GM12864 (cell line): ENCODE results near the gene ST7.
"Not testable (repeated sequence)": the region's sequence is repeated elsewhere in the genome, so short reads cannot be mapped to it uniquely, and the experiment has no call there.

Experiments used
- DNase-seq: peaks from one replicate; pipeline ENCODE4 v3.0.0-alpha.2; 2011; ENCODE audit warnings: low read depth
- H3K4me3 ChIP-seq: 2 replicates; pipeline ENCODE4 v1.5.1; 2011; ENCODE audit warnings: mild to moderate bottlenecking, low read depth, low read length, control low read depth
- TF ChIP-seq, protein P1 (sequence below): IDR thresholded peaks from 2 replicates; pipeline ENCODE4 v1.5.1; 2011; ENCODE audit warnings: low read depth, mild to moderate bottlenecking, moderate library complexity, low read length, control low read depth, inconsistent platforms; ENCODE audit errors: missing control alignments

The ST7 gene

DNA sequence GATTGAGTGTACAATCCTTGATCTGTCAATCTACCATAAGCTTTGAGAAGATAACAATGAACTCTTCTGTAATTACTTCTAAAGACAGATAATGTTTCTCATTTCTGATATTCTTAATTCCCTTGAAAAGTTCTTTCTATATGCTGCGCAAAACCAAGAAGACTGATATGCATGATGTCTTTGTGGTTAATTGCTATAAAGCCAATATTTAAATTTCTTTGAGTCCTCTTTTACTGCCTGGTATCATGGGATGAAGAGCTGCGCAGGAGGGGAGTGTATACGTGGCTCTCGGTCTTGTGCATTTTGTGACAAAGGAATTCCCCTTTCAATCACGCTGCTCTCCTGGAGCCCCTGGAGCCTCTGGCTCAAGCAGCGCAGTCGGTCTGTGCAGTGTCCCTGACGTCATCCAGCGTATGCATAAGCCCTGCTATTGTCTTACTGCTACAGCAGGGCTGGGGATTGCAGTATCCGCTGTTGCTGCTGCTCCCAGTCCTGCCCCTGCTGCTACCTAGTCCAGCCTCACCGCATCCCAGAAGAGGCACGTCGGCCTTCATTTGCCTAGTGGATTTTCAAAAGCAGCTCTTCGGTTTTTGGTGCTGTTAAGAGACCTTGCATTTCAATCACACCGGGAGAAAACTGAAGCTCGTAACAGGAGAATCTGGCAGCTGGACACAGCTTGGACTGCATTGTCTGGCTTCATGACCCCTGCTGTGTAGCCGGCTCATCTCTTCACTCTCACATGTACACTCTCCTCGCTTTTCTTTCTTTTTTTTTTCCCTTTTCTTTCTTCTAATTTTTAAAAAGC, 66.7 kb downstream of the ST7 start:
- TF ChIP-seq, protein P1, sequence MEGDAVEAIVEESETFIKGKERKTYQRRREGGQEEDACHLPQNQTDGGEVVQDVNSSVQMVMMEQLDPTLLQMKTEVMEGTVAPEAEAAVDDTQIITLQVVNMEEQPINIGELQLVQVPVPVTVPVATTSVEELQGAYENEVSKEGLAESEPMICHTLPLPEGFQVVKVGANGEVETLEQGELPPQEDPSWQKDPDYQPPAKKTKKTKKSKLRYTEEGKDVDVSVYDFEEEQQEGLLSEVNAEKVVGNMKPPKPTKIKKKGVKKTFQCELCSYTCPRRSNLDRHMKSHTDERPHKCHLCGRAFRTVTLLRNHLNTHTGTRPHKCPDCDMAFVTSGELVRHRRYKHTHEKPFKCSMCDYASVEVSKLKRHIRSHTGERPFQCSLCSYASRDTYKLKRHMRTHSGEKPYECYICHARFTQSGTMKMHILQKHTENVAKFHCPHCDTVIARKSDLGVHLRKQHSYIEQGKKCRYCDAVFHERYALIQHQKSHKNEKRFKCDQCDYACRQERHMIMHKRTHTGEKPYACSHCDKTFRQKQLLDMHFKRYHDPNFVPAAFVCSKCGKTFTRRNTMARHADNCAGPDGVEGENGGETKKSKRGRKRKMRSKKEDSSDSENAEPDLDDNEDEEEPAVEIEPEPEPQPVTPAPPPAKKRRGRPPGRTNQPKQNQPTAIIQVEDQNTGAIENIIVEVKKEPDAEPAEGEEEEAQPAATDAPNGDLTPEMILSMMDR = no peak
- H3K4me3 ChIP-seq = no peak overlapping the region
- no peak for DNase-seq

DNA sequence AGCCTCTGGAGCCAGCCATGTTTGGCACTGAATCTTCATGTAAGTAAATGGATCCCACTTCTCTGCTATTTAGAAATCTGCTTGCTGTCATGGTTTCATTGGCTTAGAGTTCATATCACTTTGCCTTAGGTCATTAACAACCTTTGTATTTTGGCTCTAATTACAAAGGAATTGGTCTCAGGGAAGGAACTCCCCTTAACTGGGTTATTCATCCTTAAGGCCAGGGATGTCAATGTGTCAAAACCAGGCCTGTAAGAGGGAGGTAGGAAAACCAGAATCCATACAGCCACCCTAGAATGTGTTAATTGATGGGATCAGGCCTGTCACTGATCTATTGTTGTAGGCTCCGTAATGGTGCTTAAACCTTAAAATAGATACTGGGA, 67.3 kb downstream of the ST7 start:
- no peak for DNase-seq
- H3K4me3 ChIP-seq = no peak overlapping the region
- TF ChIP-seq, protein P1 = no peak

DNA sequence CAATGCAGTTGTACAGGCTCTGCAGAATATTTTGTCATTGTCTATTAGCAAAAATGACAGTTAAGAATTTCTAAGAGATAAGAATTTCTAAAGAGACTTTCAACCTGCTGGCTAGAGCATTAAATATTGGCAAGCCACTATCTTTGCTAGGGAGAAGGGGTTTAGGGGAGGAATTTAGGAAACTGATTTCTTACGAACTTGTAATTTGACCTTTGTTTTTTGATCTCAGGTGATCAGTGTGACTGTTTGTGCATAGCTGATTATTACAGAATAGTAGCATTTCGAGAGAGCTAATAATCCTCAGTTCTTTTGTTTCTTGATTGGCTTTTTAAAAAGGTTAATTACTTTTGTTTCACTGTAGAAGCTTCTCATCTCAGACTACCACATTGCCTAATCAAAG, 68.1 kb downstream of the ST7 start:
- TF ChIP-seq, protein P1 = no peak
- DNase-seq = no peak
- no peak overlapping the region for H3K4me3 ChIP-seq

DNA sequence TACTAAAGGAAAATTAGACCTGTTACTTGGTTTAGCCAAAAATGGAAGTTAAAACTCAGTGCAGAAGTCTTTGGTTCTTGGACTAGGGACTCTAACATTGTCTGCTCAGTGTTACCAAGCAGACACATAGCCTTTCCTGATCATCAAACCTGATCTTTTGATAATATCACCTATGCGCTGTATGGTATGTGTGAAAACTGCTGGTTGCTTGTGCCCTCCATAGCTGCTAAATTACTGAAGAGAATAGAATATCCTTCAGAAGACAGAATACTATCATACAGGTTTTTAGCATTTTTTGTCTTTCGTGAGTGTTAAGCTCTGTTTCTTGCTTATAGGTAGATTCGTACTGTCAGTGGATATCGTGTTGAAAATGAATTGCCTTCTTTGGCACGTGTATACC, 68.7 kb downstream of the ST7 start:
- no peak overlapping the region for H3K4me3 ChIP-seq
- no peak for DNase-seq
- TF ChIP-seq, protein P1 = no peak

DNA sequence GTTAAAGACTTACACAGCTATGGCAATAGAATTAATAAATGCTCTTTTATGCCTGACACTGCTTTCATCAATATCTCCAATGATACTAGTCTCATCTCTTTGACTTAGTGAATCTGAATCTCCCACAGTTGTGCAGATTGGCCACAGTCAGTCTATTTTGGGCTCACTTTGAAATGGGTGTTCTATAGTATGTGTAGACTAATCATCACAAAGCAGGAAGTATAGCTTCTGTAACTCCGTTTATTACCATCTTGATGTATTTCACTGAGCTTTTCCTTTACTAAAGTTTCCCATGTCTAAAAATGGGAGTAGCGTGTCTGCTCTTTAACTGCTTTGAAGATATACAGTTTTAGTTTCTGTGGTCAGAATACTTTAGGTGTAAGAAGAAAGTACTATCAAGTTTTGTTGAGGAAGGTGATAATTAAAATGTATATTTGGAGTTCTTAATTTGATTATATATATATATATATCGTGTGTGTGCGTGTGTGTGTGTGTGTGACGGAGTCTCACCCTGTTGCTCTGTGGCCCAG, 70.1 kb downstream of the ST7 start:
- TF ChIP-seq, protein P1 = no peak
- DNase-seq = no peak
- H3K4me3 ChIP-seq = no peak overlapping the region

DNA sequence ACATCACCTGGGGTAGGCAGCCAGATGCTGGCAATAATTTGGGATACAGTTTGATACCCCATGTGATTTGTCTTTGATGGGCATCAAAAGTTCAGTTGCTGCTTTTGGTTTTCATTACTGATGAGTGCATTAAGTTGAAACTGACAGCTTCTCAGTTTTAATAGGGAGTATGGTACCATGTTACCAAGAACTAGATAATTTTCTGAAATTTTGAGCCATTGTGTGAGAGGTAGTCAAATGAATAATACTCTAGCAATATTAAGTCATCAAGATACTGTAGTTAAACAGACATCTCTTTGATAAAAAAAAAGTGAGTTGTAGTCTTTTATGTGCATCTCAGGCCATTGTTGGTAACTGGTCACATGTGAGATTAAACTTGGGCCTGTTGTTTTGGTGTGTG, 71.5 kb downstream of the ST7 start:
- DNase-seq = no peak
- TF ChIP-seq, protein P1 = no peak
- H3K4me3 ChIP-seq = no peak overlapping the region

DNA sequence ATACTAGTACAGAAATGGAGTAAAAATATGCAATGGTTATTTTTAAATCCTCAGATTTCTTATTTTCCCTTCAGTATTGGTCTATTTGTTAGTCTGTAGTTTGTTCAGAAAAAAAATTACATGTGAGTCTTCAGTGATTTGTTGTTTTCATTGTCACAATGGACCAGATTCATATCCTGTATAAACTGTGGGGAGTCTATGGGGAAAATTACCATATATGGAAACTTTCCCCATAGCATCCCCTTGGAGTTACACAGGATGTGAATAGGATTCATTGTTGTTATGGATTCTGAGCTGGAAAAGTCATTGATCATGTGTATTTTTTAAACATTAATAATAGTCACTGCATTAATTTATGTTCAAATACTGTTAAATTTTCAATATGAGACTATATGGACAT, 72.6 kb downstream of the ST7 start:
- no peak for DNase-seq
- TF ChIP-seq, protein P1 = no peak
- no peak overlapping the region for H3K4me3 ChIP-seq

DNA sequence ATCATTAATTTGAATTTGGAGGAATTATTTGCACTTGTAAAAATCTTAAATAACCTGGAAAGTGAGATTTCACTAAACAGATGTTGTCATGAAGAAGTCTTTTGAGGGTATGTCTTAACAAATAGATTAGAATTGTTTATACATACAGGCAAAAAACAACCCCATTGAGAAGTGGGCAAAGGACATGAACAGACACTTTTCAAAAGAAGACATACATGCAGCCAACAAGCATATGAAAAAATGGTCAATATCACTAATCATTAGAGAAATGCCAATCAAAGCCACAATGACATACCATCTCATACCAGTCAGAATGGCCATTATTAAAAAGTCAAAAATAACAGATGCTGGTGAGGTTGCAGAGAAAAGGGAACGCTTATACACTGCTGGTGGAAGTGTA, 77.0 kb downstream of the ST7 start:
- not testable (repeated sequence) for DNase-seq, H3K4me3 ChIP-seq

DNA sequence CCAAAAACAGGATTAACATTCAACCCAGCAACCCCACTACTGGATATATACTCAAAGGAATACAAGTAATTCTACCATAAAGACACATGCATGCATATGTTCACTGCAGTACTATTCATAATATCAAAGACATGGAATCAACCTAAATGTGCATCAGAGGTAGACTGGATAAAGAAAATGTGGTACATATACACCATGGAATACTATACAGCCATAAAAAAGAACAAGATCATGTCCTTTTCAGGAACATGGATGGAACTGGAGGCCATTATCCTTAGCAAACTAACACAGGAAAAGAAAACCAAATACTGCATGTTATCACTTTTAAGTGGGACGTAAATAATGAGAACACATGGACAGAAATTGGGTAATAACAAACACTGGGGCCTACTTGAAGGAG, 77.5 kb downstream of the ST7 start:
- not testable (repeated sequence) for H3K4me3 ChIP-seq

More for the DNA sequence above, 77.5 kb downstream of the ST7 start:
- not testable (repeated sequence) for DNase-seq
